NT2/D1 (cell line): Measurements from ENCODE around the gene RBAK.
A peak's percentile ranks its signal among the peaks of the same experiment; 100 is the strongest.
"Not testable (repeated sequence)": the region's sequence is repeated elsewhere in the genome, so short reads cannot be mapped to it uniquely, and the experiment has no call there.

Experiments
- DNase-seq: peaks from one replicate; pipeline ENCODE4 v3.0.0-alpha.2; 2011; ENCODE audit warnings: low read depth, low spot score
- H3K27me3 ChIP-seq: 2 replicates; pipeline ENCODE4 v1.6.0; 2011; ENCODE audit warnings: mild to moderate bottlenecking; ENCODE audit not compliant: insufficient read length, insufficient read depth
- H3K36me3 ChIP-seq: 2 replicates; pipeline ENCODE4 v1.6.1; 2011; ENCODE audit warnings: mild to moderate bottlenecking, low read length, mixed read lengths; ENCODE audit not compliant: insufficient read depth, insufficient read length
- H3K4me1 ChIP-seq: 2 replicates; pipeline ENCODE4 v1.5.1; 2011; ENCODE audit not compliant: insufficient read depth, insufficient read length
- H3K4me3 ChIP-seq: 2 replicates; pipeline ENCODE4 v1.5.1; 2011; ENCODE audit warnings: low read depth; ENCODE audit not compliant: insufficient read length
- H3K9ac ChIP-seq: 2 replicates; pipeline ENCODE4 v1.6.0; 2011; ENCODE audit warnings: low read depth; ENCODE audit not compliant: insufficient read length
- H3K9me3 ChIP-seq: 2 replicates; pipeline ENCODE4 v1.5.1; 2011; ENCODE audit warnings: mild to moderate bottlenecking, low read length; ENCODE audit not compliant: insufficient read depth
- SUZ12 ChIP-seq: IDR thresholded peaks from 2 replicates; pipeline ENCODE4 v1.6.1; 2011; ENCODE audit not compliant: insufficient read length, insufficient read depth; ENCODE audit errors: extremely low read depth
- YY1 ChIP-seq: IDR thresholded peaks from 2 replicates; pipeline ENCODE4 v1.6.1; 2011; ENCODE audit not compliant: insufficient read length, insufficient read depth
- ZNF274 ChIP-seq: IDR thresholded peaks from 2 replicates; pipeline ENCODE4 v1.6.1; 2011; ENCODE audit warnings: mild to moderate bottlenecking, low read depth, low read length

Gene RBAK

DNA sequence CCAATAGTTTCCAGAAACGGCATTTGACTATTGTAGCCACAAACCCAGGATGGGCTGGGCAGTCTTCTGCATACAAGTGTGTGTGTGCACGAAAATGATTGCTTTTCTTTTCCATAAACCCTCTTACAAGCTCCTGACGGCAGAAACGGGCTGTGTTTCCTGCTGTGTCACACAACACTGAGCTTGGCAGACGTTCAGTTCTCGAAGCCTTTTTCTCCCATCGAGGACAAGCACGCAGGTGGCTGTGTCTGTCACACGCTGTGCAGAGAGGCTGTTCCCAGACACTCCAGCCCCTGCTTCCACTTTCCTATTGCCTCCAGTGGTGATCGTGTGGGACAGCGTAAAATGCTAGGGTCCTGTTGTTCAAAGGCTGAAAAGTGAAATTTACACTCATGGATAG is 32.1 kb downstream of the RBAK start:
- no peaks in the 10 kb centered on the region for H3K9me3 ChIP-seq
- peaks cover 11% of the 10 kb centered on the region for H3K27me3 ChIP-seq
- peaks cover 3% of the 10 kb centered on the region for H3K4me1 ChIP-seq
- H3K9ac ChIP-seq, result no peak overlapping the region
- H3K36me3 ChIP-seq, result no peaks in the 10 kb centered on the region
- no peak overlapping the region for H3K4me3 ChIP-seq
- no peak for DNase-seq
- no peak for TF ChIP-seq ZNF274

DNA sequence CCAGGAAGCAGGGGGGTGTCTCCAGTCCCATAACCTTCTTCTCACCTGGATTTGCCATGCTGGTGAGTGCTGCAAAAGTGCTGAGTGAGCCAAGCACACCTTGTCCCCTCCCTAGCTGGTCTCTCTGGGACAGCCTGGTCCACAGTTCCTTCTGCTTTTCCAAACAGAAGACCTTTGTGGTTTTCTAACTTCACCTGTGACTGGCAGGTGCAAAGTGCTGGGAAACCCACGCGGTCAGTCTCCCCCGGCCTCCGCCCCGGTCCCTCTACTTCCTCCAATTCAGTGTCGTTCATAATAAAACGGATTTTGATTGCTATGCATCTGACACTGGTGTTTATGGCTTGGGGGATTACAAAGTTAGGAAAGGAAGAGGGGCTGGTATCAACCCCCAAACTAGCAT is 37.1 kb downstream of the RBAK start:
- Histone ChIP-seq H3K9me3 (no peaks in the 10 kb centered on the region), H3K9ac (no peak overlapping the region), H3K4me3 (no peak overlapping the region), H3K4me1 (no peaks in the 10 kb centered on the region), H3K27me3 (peaks cover 13% of the 10 kb centered on the region), H3K36me3 (no peaks in the 10 kb centered on the region)
- TF ChIP-seq SUZ12 (no peak), YY1 (no peak), ZNF274 (no peak)
- no peak for DNase-seq

DNA sequence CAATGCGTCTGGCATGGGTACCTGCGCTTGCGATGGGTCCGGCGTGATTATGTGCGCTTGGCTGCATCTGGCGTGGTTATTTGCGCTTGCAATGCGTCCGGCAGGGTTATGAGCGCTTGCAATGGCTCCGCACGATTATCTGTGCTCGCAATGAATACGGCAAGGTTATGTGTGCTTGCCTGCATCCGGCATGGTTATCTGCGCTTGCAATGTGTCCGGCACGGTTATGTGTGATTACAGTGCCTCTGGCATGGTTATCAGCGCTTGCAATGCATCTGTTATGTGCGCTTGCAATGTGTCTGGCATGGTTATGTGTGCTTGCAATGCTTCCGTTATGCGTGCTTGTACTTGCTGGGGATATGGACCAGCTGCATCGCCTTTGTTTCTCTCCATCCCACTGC is 37.7 kb downstream of the RBAK start:
- no peak overlapping the region for H3K4me3 ChIP-seq
- no peaks in the 10 kb centered on the region for H3K4me1 ChIP-seq
- DNase-seq, result no peak
- no peaks in the 10 kb centered on the region for H3K9me3 ChIP-seq
- no peaks in the 10 kb centered on the region for H3K36me3 ChIP-seq
- no peak overlapping the region for H3K9ac ChIP-seq
- peaks cover 13% of the 10 kb centered on the region for H3K27me3 ChIP-seq
- TF ChIP-seq ZNF274 (no peak), YY1 (no peak), SUZ12 (no peak)

DNA sequence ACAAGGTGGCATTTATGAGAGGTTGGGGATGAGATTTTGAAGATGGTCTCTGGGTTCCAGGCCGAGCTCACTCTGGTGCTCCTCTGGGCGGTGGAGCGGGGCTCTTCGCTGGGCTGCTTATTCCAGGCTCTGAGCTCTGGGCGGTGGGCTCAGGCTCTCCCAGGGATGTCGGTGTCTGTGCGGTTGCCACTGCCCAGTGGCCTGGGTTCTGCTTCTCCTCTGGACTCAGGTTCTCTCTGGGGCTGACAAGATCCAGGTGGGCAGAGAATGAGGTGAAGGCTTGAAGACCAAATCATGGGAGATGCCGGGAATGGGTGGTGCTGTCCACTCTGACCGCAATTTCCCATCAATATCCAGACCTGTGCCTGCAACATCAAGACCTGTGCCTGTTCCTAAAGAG is 40.6 kb downstream of the RBAK start:
- Histone ChIP-seq H3K36me3 (no peaks in the 10 kb centered on the region), H3K4me3 (no peak overlapping the region), H3K4me1 (no peaks in the 10 kb centered on the region), H3K9me3 (no peaks in the 10 kb centered on the region), H3K9ac (no peak overlapping the region), H3K27me3 (peaks cover 13% of the 10 kb centered on the region)
- no peak for DNase-seq
- TF ChIP-seq SUZ12 (no peak), YY1 (no peak), ZNF274 (no peak)

DNA sequence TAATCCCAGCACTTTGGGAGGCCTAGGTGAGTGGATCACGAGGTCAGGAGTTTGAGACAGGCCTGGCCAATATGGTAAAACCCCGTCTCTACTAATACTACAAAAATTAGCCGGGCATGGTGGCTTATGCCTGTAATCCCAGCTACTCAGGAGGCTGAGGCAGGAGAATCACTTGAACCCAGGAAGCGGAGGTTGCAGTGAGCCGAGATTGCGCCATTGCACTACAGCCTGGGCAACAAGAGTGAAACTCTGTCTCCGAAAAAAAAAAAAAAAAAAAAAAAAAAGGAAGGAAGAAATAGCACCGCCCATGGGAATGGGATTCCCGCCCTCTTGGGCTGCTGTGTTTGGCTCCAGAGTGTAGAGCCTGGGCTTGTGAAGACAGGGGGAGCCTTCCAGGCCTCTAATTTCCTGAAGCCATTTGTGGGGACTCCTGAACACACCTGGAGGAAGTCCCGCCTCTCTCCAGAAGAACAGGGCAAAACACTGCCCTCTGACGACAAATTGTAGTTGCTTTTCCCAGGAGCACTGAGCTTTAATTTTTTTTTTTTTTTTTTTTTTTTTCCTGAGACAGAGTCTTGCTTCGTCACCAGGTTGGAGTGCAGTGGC is 42.7 kb downstream of the RBAK start:
- peak; percentile 91 for DNase-seq
- not testable (repeated sequence) for H3K9me3 ChIP-seq, H3K4me1 ChIP-seq, H3K4me3 ChIP-seq, H3K9ac ChIP-seq, H3K36me3 ChIP-seq
- peaks cover 13% of the 10 kb centered on the region for H3K27me3 ChIP-seq

DNA sequence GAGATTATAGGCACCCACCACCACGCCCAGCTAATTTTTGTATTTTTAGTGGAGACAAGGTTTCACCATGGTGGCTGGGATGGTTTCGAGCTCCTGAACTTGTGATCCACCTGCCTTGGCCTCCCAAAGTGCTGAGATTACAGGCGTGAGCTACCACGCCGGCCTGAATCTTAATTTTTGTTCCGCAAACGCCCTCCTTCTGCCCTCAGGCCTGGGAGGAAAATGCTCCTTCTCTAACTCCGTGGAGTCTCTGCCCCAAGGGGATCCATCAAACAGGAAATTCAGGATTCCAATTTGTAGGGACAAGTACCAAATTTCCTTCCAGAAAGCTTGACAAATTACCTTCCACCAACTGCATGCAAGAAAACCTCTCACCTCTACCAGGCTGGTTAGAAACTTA is 43.2 kb downstream of the RBAK start:
- peak overlapping the region; percentile 9 for H3K4me3 ChIP-seq
- no peak for TF ChIP-seq YY1
- TF ChIP-seq ZNF274, result no peak
- no peak for TF ChIP-seq SUZ12
- no peak for DNase-seq

DNA sequence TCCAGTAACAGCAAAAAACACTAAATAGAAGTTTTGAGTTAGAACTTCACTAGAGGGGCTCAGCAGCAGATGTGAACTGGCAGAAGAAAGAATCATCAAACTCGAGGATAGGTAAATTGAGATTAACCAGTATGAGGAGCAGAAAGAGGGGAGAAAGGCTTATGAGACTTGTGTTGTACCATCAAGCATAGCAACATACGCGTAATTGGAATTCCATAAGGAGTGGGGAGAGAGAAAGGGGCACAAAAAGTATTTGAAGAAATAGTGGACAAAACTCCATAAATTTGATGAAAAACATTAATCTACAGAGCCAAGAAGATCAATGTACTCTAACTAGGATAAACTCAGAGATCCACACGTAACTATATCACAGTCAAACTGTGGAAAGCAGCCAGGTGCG is 48.3 kb downstream of the RBAK start:
- Histone ChIP-seq H3K9ac (no peak overlapping the region), H3K4me3 (no peak overlapping the region), H3K27me3 (no peaks in the 10 kb centered on the region), H3K36me3 (no peaks in the 10 kb centered on the region), H3K9me3 (peaks cover 32% of the 10 kb centered on the region), H3K4me1 (no peaks in the 10 kb centered on the region)
- TF ChIP-seq SUZ12 (no peak), ZNF274 (no peak), YY1 (no peak)
- DNase-seq, result no peak

More for the DNA sequence above, 43.2 kb downstream of the RBAK start:
- H3K9ac ChIP-seq, result peak overlapping the region; percentile 63
- H3K27me3 ChIP-seq, result peaks cover 13% of the 10 kb centered on the region
- H3K4me1 ChIP-seq, result no peaks in the 10 kb centered on the region
- H3K9me3 ChIP-seq, result peaks cover 11% of the 10 kb centered on the region
- H3K36me3 ChIP-seq, result no peaks in the 10 kb centered on the region

DNA sequence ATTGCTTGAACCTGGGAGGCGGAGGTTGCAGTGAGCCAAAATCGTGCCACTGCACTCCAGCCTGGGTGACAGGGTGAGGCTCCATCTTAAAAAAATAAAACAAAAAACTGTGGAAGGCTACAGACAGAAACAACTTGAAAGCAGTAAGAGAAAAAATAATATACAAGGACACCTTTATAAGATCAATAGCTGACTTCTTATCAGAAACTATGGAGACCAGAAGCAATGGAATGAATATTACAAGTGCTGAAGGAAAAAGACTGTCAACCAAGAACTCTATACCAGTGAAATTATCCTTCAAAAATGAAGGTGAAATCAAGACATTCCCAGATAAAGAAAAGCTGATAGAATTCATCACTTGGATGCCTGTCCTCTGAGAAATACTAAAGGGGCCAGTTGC is 49.0 kb downstream of the RBAK start:
- H3K4me3 ChIP-seq, result no peak overlapping the region
- no peak for DNase-seq
- H3K4me1 ChIP-seq, result no peaks in the 10 kb centered on the region
- TF ChIP-seq YY1 (no peak), ZNF274 (no peak), SUZ12 (no peak)
- no peaks in the 10 kb centered on the region for H3K36me3 ChIP-seq
- H3K9ac ChIP-seq, result no peak overlapping the region
- peaks cover 32% of the 10 kb centered on the region for H3K9me3 ChIP-seq
- no peaks in the 10 kb centered on the region for H3K27me3 ChIP-seq
